IPS-NIHi7 (cell line): Measurements from ENCODE around the gene FRMD4A.
A peak's percentile ranks its signal among the peaks of the same experiment; 100 is the strongest.

Experiments used
- DNase-seq: peaks from one replicate; pipeline ENCODE4 v3.0.0; 2012; ENCODE audit warnings: mixed read lengths; ENCODE audit errors: extremely low spot score

The FRMD4A gene

GRCh38 chr10:13678101-13678843, 652.5 kb downstream of the FRMD4A start:
- no peak for DNase-seq

GRCh38 chr10:13674645-13675588, 655.8 kb downstream of the FRMD4A start:
- DNase-seq = no peak

- peak; percentile 56 for DNase-seq
These were observed 657.6 kb downstream of the FRMD4A start for GRCh38 chr10:13673156-13673555.

GRCh38 chr10:13672548-13672947, 658.2 kb downstream of the FRMD4A start:
- peak; percentile 63 for DNase-seq

- no peak for DNase-seq
These were observed 658.8 kb downstream of the FRMD4A start for GRCh38 chr10:13671904-13672303.

- no peak for DNase-seq
These were observed 660.4 kb downstream of the FRMD4A start for GRCh38 chr10:13670311-13670710.

GRCh38 chr10:13669901-13670300, 660.8 kb downstream of the FRMD4A start:
- DNase-seq = no peak

- DNase-seq = no peak
These were observed 661.4 kb downstream of the FRMD4A start for GRCh38 chr10:13669182-13669855.

GRCh38 chr10:13668126-13668525, 662.6 kb downstream of the FRMD4A start:
- no peak for DNase-seq

GRCh38 chr10:13665516-13666262, 665.0 kb downstream of the FRMD4A start:
- no peak for DNase-seq

GRCh38 chr10:13661256-13661655, 669.5 kb downstream of the FRMD4A start:
- no peak for DNase-seq

- no peak for DNase-seq
These were observed 670.2 kb downstream of the FRMD4A start for GRCh38 chr10:13660551-13660920.

- DNase-seq = peak; percentile 81
These were observed 670.7 kb downstream of the FRMD4A start for GRCh38 chr10:13659887-13660550.

- no peak for DNase-seq
These were observed 671.6 kb downstream of the FRMD4A start for GRCh38 chr10:13658871-13659685.

GRCh38 chr10:13658264-13658663, 672.5 kb downstream of the FRMD4A start:
- DNase-seq = no peak

GRCh38 chr10:13657101-13657680, 673.5 kb downstream of the FRMD4A start:
- DNase-seq = no peak

- no peak for DNase-seq
These were observed 674.2 kb downstream of the FRMD4A start for GRCh38 chr10:13656337-13657100.

- no peak for DNase-seq
These were observed 675.9 kb downstream of the FRMD4A start for GRCh38 chr10:13654846-13655245.
